ENCODE measurements around the gene ENOX1. TPM values are rescaled to one million over a fixed set of nuclear protein-coding genes. Genes with fewer than 3 reads are reported as not detected.
A peak's percentile ranks its signal among the peaks of the same experiment; 100 is the strongest.

The ENOX1 gene
- total and polyA plus RNA-seq, 7 donors: 0.23 to 20.2 (median 11.1) TPM

DNA sequence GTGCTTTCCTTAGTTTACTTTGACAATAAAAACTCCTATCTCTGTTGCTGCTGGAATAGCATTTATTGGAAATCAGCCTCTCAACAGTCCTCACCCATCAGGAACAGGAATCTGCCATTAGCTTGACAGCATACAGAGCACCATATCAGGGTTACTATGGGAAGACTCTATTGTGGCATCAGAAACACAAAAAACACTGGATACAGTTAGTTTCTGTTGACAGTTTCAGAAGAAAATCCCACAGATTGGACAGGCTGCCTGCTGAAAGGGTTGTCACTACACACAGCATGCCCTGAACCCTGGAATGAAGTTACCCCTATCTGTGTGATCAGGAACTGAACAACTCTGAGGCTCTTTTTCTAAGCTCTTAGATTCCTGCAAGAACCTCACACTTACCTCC is 172.7 kb downstream of the ENOX1 start:
- TF ChIP-seq CTCF (IDR thresholded peaks at IDR 0.05): no peak
- no peak for TF ChIP-seq POLR2A (IDR thresholded peaks at IDR 0.05)
- H3K4me1 ChIP-seq: peaks cover 0 to 36% (median 19%) of the 10 kb centered on the region in 4 donors
- no peak overlapping the region for H3K4me3 ChIP-seq
- H3K27me3 ChIP-seq: no peaks in the 10 kb centered on the region
- no peaks in the 10 kb centered on the region for H3K36me3 ChIP-seq
- no peaks in the 10 kb centered on the region for H3K9me3 ChIP-seq
- DNase-seq: no peak
- intact Hi-C loops (cut with DNase I): no loop called here
- H3K27ac ChIP-seq: no peak overlapping the region

DNA sequence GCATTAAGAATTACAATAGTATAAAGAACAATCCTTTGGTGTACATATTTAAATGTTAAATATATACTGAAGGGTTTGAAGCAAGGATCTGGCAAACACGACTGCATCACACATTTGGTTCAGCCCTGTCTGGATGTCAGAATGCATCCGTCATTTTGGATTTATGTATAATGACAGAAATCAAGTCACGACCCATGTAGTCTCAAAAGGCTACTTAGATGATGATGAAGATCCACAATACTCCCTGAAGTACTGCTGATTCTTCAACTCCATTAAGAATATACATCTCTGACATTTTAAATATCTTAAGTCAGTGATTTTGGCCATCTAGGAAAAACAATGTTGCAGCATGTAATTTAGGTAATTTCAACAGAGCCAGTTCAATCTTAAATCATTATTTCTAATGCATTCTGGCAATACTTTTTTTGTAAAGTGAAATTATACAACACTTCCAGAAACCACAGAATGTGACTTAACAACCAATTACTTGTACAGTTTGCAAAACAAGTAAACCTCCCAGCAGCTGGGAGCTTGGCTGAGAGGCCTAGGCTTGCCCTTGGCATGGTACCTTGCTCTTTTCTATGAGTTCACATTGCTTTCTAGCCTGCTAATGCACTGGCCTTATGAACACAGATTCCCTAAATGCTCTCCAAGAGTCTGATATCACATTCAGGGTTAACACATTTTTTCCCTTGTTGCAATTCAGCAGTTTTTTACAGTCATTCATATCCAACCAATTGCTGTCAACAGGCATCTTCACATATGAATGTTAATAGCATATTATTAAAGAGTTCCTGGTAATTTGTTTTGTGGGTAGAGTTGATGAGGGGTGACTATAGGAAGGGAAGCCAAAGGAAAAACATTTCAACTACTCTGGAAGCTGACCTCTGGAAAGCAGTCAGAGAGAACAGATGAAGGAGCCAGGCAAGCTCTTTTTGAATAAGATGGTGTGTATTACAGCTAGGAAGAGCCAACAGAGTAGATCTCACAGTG is 175.2 kb downstream of the ENOX1 start:
- WGBS, 2 donors: 82 to 90% methylated on average over 3 of the region's 3 CpGs
- Histone ChIP-seq H3K27ac (peak overlapping the region in 2 of 4 donors; percentile 42 to 72), H3K27me3 (no peaks in the 10 kb centered on the region), H3K4me1 (peaks cover 0 to 47% (median 23%) of the 10 kb centered on the region in 4 donors), H3K36me3 (no peaks in the 10 kb centered on the region), H3K9me3 (no peaks in the 10 kb centered on the region), H3K4me3 (no peak overlapping the region)
- DNase-seq: no peak
- intact Hi-C loops (cut with DNase I): no loop called here
- TF ChIP-seq CTCF (IDR thresholded peaks at IDR 0.05) (no peak), POLR2A (IDR thresholded peaks at IDR 0.05) (no peak), POLR2AphosphoS5 (IDR thresholded peaks at IDR 0.05) (no peak), EP300 (IDR thresholded peaks at IDR 0.05) (no peak)

- H3K27me3 ChIP-seq: no peaks in the 10 kb centered on the region
- no peak for DNase-seq
- H3K4me1 ChIP-seq: peaks cover 0 to 47% (median 23%) of the 10 kb centered on the region in 4 donors
- no peaks in the 10 kb centered on the region for H3K36me3 ChIP-seq
- intact Hi-C loops (cut with DNase I): no loop called here
- H3K4me3 ChIP-seq: no peak overlapping the region
- peaks cover 0 to 13% (median 2%) of the 10 kb centered on the region in 4 donors for H3K9me3 ChIP-seq
- peak overlapping the region in 3 of 4 donors; percentile 51 to 72 (median 54) for H3K27ac ChIP-seq
- no peak for TF ChIP-seq CTCF (IDR thresholded peaks at IDR 0.05)
- peak in 2 of 4 donors; percentile 3 to 58 for TF ChIP-seq EP300 (IDR thresholded peaks at IDR 0.05)
- peak in 3 of 4 donors; percentile 44 to 77 (median 67) for TF ChIP-seq POLR2AphosphoS5 (IDR thresholded peaks at IDR 0.05)
- WGBS, 2 donors: 75 to 82% methylated on average over 6 of the region's 6 CpGs
Observed at GRCh38 chr13:43608400-43609137, 178.2 kb downstream of the ENOX1 start.

- Histone ChIP-seq H3K27me3 (no peaks in the 10 kb centered on the region), H3K4me3 (no peak overlapping the region), H3K36me3 (peaks cover 0 to 5% (median 0%) of the 10 kb centered on the region in 4 donors), H3K27ac (no peak overlapping the region), H3K4me1 (no peaks in the 10 kb centered on the region), H3K9me3 (no peaks in the 10 kb centered on the region)
- no peak for DNase-seq
- no peak for TF ChIP-seq CTCF (IDR thresholded peaks at IDR 0.05)
- no peak for TF ChIP-seq POLR2AphosphoS5 (IDR thresholded peaks at IDR 0.05)
- no peak for TF ChIP-seq POLR2A (IDR thresholded peaks at IDR 0.05)
- TF ChIP-seq EP300 (IDR thresholded peaks at IDR 0.05): no peak
- 90 to 91% methylated on average over 1 of the region's 1 CpG for WGBS, 2 donors
- intact Hi-C loops (cut with DNase I): no loop called here
Observed at GRCh38 chr13:43597599-43597945, 189.2 kb downstream of the ENOX1 start.
